Epithelial cell of esophagus (primary cell): ENCODE results near the gene RABAC1.
A peak's percentile ranks its signal among the peaks of the same experiment; 100 is the strongest.
"Not testable (repeated sequence)": the region's sequence is repeated elsewhere in the genome, so short reads cannot be mapped to it uniquely, and the experiment has no call there.

Experiments
- DNase-seq: peaks from one replicate; pipeline ENCODE4 v3.0.0; 2010; ENCODE audit warnings: low read depth
- H3K4me3 ChIP-seq: 2 replicates; pipeline ENCODE4 v1.5.1; 2011; ENCODE audit warnings: mild to moderate bottlenecking, low read length, control low read depth
- CTCF ChIP-seq: IDR thresholded peaks from 2 replicates; pipeline ENCODE4 v1.5.1; 2011; ENCODE audit warnings: low read depth, mild to moderate bottlenecking, low read length, control low read depth, inconsistent platforms; ENCODE audit not compliant: insufficient read depth; ENCODE audit errors: missing control alignments

Gene RABAC1

GRCh38 chr19:41941410-41942202 lies 17.5 kb downstream of the RABAC1 start:
- no peak overlapping the region for H3K4me3 ChIP-seq
- no peak for DNase-seq
- TF ChIP-seq CTCF, result no peak

GRCh38 chr19:41940731-41941409 lies 18.3 kb downstream of the RABAC1 start:
- H3K4me3 ChIP-seq, result peak overlapping the region; percentile 39
- no peak for TF ChIP-seq CTCF
- DNase-seq, result no peak

GRCh38 chr19:41939861-41940730 lies 19.0 kb downstream of the RABAC1 start:
- no peak for DNase-seq
- peak overlapping the region; percentile 39 for H3K4me3 ChIP-seq
- TF ChIP-seq CTCF, result no peak

- not testable (repeated sequence) for H3K4me3 ChIP-seq, DNase-seq
Observed at GRCh38 chr19:41939209-41939608, 19.9 kb downstream of the RABAC1 start.

GRCh38 chr19:41937525-41938468 lies 21.3 kb downstream of the RABAC1 start:
- TF ChIP-seq CTCF, result no peak
- H3K4me3 ChIP-seq, result no peak overlapping the region

GRCh38 chr19:41936961-41937360 lies 22.2 kb downstream of the RABAC1 start:
- H3K4me3 ChIP-seq, result no peak overlapping the region
- TF ChIP-seq CTCF, result no peak

More at GRCh38 chr19:41937525-41938468, 21.3 kb downstream of the RABAC1 start:
- no peak for DNase-seq

More at GRCh38 chr19:41936961-41937360, 22.2 kb downstream of the RABAC1 start:
- DNase-seq, result no peak
